ENCODE data around the gene KRTAP2-3.
"Not testable (repeated sequence)": the region's sequence is repeated elsewhere in the genome, so short reads cannot be mapped to it uniquely, and the experiment has no call there.

- TF ChIP-seq CTCF (conservative IDR thresholded peaks at IDR 0.05); EZH2 (IDR thresholded peaks at IDR 0.05; ENCODE audit: low read depth): not testable (repeated sequence)
Observed at GRCh38 chr17:41108728-41109386, 48.9 kb upstream of the KRTAP2-3 start.
